ENCODE results near the gene PI4KA. TPM values are rescaled to one million over a fixed set of nuclear protein-coding genes. Genes with fewer than 3 reads are reported as not detected.

Gene PI4KA
- total and polyA plus RNA-seq, 2 donors, result 37.1 to 50.9 TPM

- WGBS, result 56% methylated on average over 7 of the region's 7 CpGs
- no peak for DNase-seq (ENCODE audit: extremely low spot score)
- H3K4me3 ChIP-seq (ENCODE audit: low read depth, low read length), result no peak overlapping the region
- H3K4me1 ChIP-seq (ENCODE audit: insufficient read depth), result no peaks in the 10 kb centered on the region
- H3K27ac ChIP-seq (ENCODE audit: low read depth), result no peak overlapping the region
- H3K36me3 ChIP-seq (ENCODE audit: insufficient read depth), result no peaks in the 10 kb centered on the region
Observed at GRCh38 chr22:20868025-20868962, 9.7 kb upstream of the PI4KA start.

- 60% methylated on average over 11 of the region's 11 CpGs for WGBS
- no peak overlapping the region for H3K4me3 ChIP-seq (ENCODE audit: low read depth, low read length)
- peak overlapping the region; percentile 65 for H3K27ac ChIP-seq (ENCODE audit: low read depth)
- no peak for DNase-seq (ENCODE audit: extremely low spot score)
- no peaks in the 10 kb centered on the region for H3K36me3 ChIP-seq (ENCODE audit: insufficient read depth)
- no peaks in the 10 kb centered on the region for H3K4me1 ChIP-seq (ENCODE audit: insufficient read depth)
Observed at GRCh38 chr22:20867179-20868024, 8.8 kb upstream of the PI4KA start.

- WGBS, result 76% methylated on average over 5 of the region's 5 CpGs
- no peaks in the 10 kb centered on the region for H3K36me3 ChIP-seq (ENCODE audit: insufficient read depth)
- DNase-seq (ENCODE audit: extremely low spot score), result no peak
- H3K4me3 ChIP-seq (ENCODE audit: low read depth, low read length), result no peak overlapping the region
- peak overlapping the region; percentile 65 for H3K27ac ChIP-seq (ENCODE audit: low read depth)
- H3K4me1 ChIP-seq (ENCODE audit: insufficient read depth), result no peaks in the 10 kb centered on the region
Observed at GRCh38 chr22:20866736-20867135, 8.1 kb upstream of the PI4KA start.

- 88% methylated on average over 8 of the region's 8 CpGs for WGBS
- no peak for DNase-seq (ENCODE audit: extremely low spot score)
- Histone ChIP-seq H3K4me3 (ENCODE audit: low read depth, low read length) (no peak overlapping the region), H3K27ac (ENCODE audit: low read depth) (no peak overlapping the region), H3K36me3 (ENCODE audit: insufficient read depth) (no peaks in the 10 kb centered on the region), H3K4me1 (ENCODE audit: insufficient read depth) (no peaks in the 10 kb centered on the region)
Observed at GRCh38 chr22:20865875-20866445, 7.3 kb upstream of the PI4KA start.

- H3K4me3 ChIP-seq (ENCODE audit: low read depth, low read length), result no peak overlapping the region
- no peaks in the 10 kb centered on the region for H3K4me1 ChIP-seq (ENCODE audit: insufficient read depth)
- no peak overlapping the region for H3K27ac ChIP-seq (ENCODE audit: low read depth)
- DNase-seq (ENCODE audit: extremely low spot score), result no peak
- WGBS, result 90% methylated on average over 3 of the region's 3 CpGs
- no peaks in the 10 kb centered on the region for H3K36me3 ChIP-seq (ENCODE audit: insufficient read depth)
Observed at GRCh38 chr22:20865331-20865730, 6.7 kb upstream of the PI4KA start.

- Histone ChIP-seq H3K36me3 (ENCODE audit: insufficient read depth) (no peaks in the 10 kb centered on the region), H3K4me1 (ENCODE audit: insufficient read depth) (no peaks in the 10 kb centered on the region), H3K4me3 (ENCODE audit: low read depth, low read length) (no peak overlapping the region), H3K27ac (ENCODE audit: low read depth) (no peak overlapping the region)
- WGBS, result 89% methylated on average over 12 of the region's 12 CpGs
- no peak for DNase-seq (ENCODE audit: extremely low spot score)
Observed at GRCh38 chr22:20864186-20864908, 5.7 kb upstream of the PI4KA start.

GRCh38 chr22:20863366-20863765 is 4.8 kb upstream of the PI4KA start:
- H3K36me3 ChIP-seq (ENCODE audit: insufficient read depth), result no peaks in the 10 kb centered on the region
- DNase-seq (ENCODE audit: extremely low spot score), result no peak
- no peaks in the 10 kb centered on the region for H3K4me1 ChIP-seq (ENCODE audit: insufficient read depth)
- H3K27ac ChIP-seq (ENCODE audit: low read depth), result no peak overlapping the region
- WGBS, result 83% methylated on average over 4 of the region's 4 CpGs
- no peak overlapping the region for H3K4me3 ChIP-seq (ENCODE audit: low read depth, low read length)

GRCh38 chr22:20862540-20862939 is 3.9 kb upstream of the PI4KA start:
- no peak for DNase-seq (ENCODE audit: extremely low spot score)
- Histone ChIP-seq H3K27ac (ENCODE audit: low read depth) (no peak overlapping the region), H3K4me1 (ENCODE audit: insufficient read depth) (no peaks in the 10 kb centered on the region), H3K4me3 (ENCODE audit: low read depth, low read length) (no peak overlapping the region), H3K36me3 (ENCODE audit: insufficient read depth) (no peaks in the 10 kb centered on the region)
- 91% methylated on average over 2 of the region's 2 CpGs for WGBS

GRCh38 chr22:20859615-20860014 is 1.0 kb upstream of the PI4KA start:
- Histone ChIP-seq H3K4me3 (ENCODE audit: low read depth, low read length) (peak overlapping the region; percentile 82), H3K4me1 (ENCODE audit: insufficient read depth) (no peaks in the 10 kb centered on the region), H3K27ac (ENCODE audit: low read depth) (no peak overlapping the region), H3K36me3 (ENCODE audit: insufficient read depth) (no peaks in the 10 kb centered on the region)
- WGBS, result 42% methylated on average over 8 of the region's 8 CpGs
- DNase-seq (ENCODE audit: extremely low spot score), result no peak

GRCh38 chr22:20857838-20858614 is 585 bp downstream of the PI4KA start:
- Histone ChIP-seq H3K4me1 (ENCODE audit: insufficient read depth) (no peaks in the 10 kb centered on the region), H3K36me3 (ENCODE audit: insufficient read depth) (no peaks in the 10 kb centered on the region), H3K4me3 (ENCODE audit: low read depth, low read length) (peak overlapping the region; percentile 82), H3K27ac (ENCODE audit: low read depth) (peak overlapping the region; percentile 94)
- DNase-seq (ENCODE audit: extremely low spot score), result peak; percentile 62
- WGBS, result 1% methylated on average over 38 of the region's 38 CpGs

- Histone ChIP-seq H3K4me3 (ENCODE audit: low read depth, low read length) (no peak overlapping the region), H3K4me1 (ENCODE audit: insufficient read depth) (no peaks in the 10 kb centered on the region)
Observed at GRCh38 chr22:20857247-20857643, 1.4 kb downstream of the PI4KA start.

GRCh38 chr22:20853236-20853660 is 5.4 kb downstream of the PI4KA start:
- DNase-seq (ENCODE audit: extremely low spot score), result no peak
- H3K36me3 ChIP-seq (ENCODE audit: insufficient read depth), result no peaks in the 10 kb centered on the region
- WGBS, result 92% methylated on average over 3 of the region's 3 CpGs
- H3K27ac ChIP-seq (ENCODE audit: low read depth), result no peak overlapping the region
- no peaks in the 10 kb centered on the region for H3K4me1 ChIP-seq (ENCODE audit: insufficient read depth)
- no peak overlapping the region for H3K4me3 ChIP-seq (ENCODE audit: low read depth, low read length)

More at GRCh38 chr22:20857247-20857643, 1.4 kb downstream of the PI4KA start:
- WGBS, result 21% methylated on average over 7 of the region's 7 CpGs
- no peak overlapping the region for H3K27ac ChIP-seq (ENCODE audit: low read depth)
- no peaks in the 10 kb centered on the region for H3K36me3 ChIP-seq (ENCODE audit: insufficient read depth)
- no peak for DNase-seq (ENCODE audit: extremely low spot score)

All from urinary bladder (tissue), 4 donors.